Nephron progenitor cell (in vitro differentiated cells): Measurements from ENCODE around the gene ATRN.

ENCODE experiments used
- DNase-seq: peaks from one replicate; pipeline ENCODE4 v3.0.0; 2021
- H3K27ac Mint-ChIP-seq: 2 replicates; pipeline ENCODE4 v1.8.0; 2021; ENCODE audit warnings: mild to moderate bottlenecking, moderate library complexity, mixed read lengths
- H3K27me3 Mint-ChIP-seq: 2 replicates; pipeline ENCODE4 v1.8.0; 2021; ENCODE audit warnings: mild to moderate bottlenecking, low read depth, mixed read lengths; ENCODE audit not compliant: poor library complexity
- H3K36me3 Mint-ChIP-seq: 2 replicates; pipeline ENCODE4 v1.8.0; 2021; ENCODE audit warnings: low read depth, mixed read lengths
- H3K4me1 Mint-ChIP-seq: 2 replicates; pipeline ENCODE4 v1.8.0; 2021; ENCODE audit warnings: mixed read lengths
- H3K4me3 Mint-ChIP-seq: 2 replicates; pipeline ENCODE4 v1.8.0; 2021; ENCODE audit warnings: mild to moderate bottlenecking, moderate library complexity, mixed read lengths
- H3K9me3 Mint-ChIP-seq: 2 replicates; pipeline ENCODE4 v1.8.0; 2021; ENCODE audit warnings: mild to moderate bottlenecking, moderate library complexity, mixed read lengths
- TF ChIP-seq, protein P1 (sequence below): fragments of 200-600 bp; sonication (generic); IDR thresholded peaks from 2 replicates; pipeline ENCODE4 v1.5.0; 2021; ENCODE audit warnings: antibody characterized with exemption

Gene ATRN

DNA sequence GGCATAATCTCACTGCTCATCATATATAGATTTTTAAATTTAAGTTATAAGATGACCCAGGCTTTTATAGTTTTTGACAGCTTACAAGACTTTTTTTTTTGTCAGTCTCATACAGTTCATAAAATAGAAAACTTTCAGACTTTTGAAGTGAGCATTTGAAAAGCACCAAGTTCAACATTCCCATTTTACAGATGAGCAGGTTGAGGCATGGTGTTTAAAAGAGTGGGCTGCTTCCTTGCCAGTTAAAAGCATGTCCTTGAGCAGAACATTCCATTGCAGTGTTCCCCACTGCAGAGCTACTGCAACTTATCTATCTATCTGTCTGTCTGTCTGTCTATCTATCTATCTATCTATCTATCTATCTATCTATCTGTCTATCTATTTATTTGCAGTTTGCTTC lies 105.5 kb downstream of the ATRN start:
- H3K36me3 Mint-ChIP-seq, result peaks cover 42% of the 10 kb centered on the region
- no peak overlapping the region for H3K27ac Mint-ChIP-seq
- TF ChIP-seq, protein P1, sequence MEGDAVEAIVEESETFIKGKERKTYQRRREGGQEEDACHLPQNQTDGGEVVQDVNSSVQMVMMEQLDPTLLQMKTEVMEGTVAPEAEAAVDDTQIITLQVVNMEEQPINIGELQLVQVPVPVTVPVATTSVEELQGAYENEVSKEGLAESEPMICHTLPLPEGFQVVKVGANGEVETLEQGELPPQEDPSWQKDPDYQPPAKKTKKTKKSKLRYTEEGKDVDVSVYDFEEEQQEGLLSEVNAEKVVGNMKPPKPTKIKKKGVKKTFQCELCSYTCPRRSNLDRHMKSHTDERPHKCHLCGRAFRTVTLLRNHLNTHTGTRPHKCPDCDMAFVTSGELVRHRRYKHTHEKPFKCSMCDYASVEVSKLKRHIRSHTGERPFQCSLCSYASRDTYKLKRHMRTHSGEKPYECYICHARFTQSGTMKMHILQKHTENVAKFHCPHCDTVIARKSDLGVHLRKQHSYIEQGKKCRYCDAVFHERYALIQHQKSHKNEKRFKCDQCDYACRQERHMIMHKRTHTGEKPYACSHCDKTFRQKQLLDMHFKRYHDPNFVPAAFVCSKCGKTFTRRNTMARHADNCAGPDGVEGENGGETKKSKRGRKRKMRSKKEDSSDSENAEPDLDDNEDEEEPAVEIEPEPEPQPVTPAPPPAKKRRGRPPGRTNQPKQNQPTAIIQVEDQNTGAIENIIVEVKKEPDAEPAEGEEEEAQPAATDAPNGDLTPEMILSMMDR, result no peak
- no peaks in the 10 kb centered on the region for H3K4me1 Mint-ChIP-seq
- H3K27me3 Mint-ChIP-seq, result peaks cover 4% of the 10 kb centered on the region
- H3K4me3 Mint-ChIP-seq, result no peak overlapping the region
- no peaks in the 10 kb centered on the region for H3K9me3 Mint-ChIP-seq
- DNase-seq, result no peak

DNA sequence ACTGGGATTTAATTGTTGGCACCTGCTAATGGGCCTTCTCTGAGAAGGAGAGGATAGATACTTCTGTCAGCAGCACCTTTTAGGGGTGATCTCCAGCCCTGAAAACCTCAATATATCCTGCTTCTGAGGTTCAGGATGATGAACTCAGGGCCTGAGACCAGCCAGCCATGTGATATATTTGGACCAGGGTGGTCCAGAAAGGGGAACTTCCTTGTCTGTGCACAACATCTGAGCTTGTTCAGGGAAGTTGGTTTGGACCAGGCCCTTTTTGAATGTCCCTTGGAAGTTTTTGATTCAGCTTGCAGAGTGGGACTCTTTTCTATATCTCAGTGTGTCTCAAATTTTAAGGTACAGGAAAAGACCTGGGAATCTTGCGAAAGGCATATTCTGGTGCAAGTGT lies 106.5 kb downstream of the ATRN start:
- H3K4me1 Mint-ChIP-seq, result no peaks in the 10 kb centered on the region
- H3K4me3 Mint-ChIP-seq, result no peak overlapping the region
- no peak for DNase-seq
- peaks cover 48% of the 10 kb centered on the region for H3K36me3 Mint-ChIP-seq
- H3K9me3 Mint-ChIP-seq, result no peaks in the 10 kb centered on the region
- peaks cover 4% of the 10 kb centered on the region for H3K27me3 Mint-ChIP-seq
- no peak overlapping the region for H3K27ac Mint-ChIP-seq
- TF ChIP-seq, protein P1, result no peak

DNA sequence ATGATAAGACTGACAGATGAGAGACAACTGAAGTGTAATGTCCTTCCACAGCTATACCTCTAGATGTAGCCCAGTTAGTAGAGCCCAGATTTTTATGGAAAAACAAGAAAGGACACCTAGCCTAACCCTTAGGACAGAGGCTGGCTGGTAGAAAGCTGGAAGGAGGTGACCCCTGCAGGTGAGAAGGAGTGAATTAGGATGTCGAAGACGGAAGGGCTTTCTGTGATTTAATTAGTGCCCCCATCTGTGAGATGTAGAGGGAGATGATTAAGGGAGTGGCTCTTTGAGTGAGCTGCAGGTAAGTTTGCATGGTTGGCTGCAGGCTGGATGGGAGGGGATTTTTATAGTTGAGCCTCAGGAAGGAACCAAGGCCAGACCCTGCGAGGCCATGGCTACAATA lies 109.6 kb downstream of the ATRN start:
- Mint-ChIP-seq H3K4me3 (no peak overlapping the region), H3K36me3 (peaks cover 72% of the 10 kb centered on the region), H3K27ac (no peak overlapping the region), H3K9me3 (no peaks in the 10 kb centered on the region), H3K4me1 (no peaks in the 10 kb centered on the region), H3K27me3 (peaks cover 4% of the 10 kb centered on the region)
- DNase-seq, result no peak
- TF ChIP-seq, protein P1, result no peak

DNA sequence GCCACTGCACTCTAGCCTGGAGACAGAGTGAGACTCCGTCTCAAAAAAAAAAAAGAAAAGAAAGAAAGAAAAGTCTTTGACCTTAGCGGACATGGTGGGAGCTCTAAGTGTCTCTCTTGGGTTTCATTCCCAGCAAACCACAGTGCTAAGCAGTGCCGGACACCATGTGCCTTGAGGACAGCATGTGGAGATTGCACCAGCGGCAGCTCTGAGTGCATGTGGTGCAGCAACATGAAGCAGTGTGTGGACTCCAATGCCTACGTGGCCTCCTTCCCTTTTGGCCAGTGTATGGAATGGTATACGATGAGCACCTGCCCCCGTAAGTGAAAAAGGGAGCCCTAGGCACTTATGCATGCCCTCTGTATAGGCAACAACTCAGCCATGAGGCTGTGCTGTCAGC lies 112.9 kb downstream of the ATRN start:
- DNase-seq, result no peak
- Mint-ChIP-seq H3K27me3 (peaks cover 4% of the 10 kb centered on the region), H3K4me3 (no peak overlapping the region), H3K27ac (no peak overlapping the region), H3K4me1 (no peaks in the 10 kb centered on the region), H3K36me3 (peaks cover 76% of the 10 kb centered on the region), H3K9me3 (peaks cover 26% of the 10 kb centered on the region)
- TF ChIP-seq, protein P1, result no peak

DNA sequence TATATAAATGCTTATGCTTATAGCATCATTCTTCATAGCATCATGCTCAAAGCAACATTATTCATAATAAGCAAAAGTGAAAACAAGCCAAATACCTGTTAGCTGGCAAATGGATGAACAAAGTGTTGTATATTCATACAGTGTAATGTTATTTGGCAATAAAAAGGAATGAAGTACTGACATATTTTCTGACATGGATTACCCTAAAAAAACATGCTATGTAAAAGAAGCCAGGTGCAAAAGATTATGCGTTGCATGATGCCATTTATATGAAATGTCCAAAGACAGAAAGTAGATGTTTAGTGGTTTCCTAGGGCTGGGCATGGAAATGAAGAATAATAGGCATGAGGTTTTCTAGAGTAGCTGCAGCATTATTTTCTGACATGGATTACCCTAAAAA lies 115.3 kb downstream of the ATRN start:
- Mint-ChIP-seq H3K4me3 (no peak overlapping the region), H3K36me3 (peaks cover 77% of the 10 kb centered on the region), H3K9me3 (peaks cover 30% of the 10 kb centered on the region), H3K4me1 (no peaks in the 10 kb centered on the region), H3K27me3 (no peaks in the 10 kb centered on the region), H3K27ac (no peak overlapping the region)
- TF ChIP-seq, protein P1, result no peak
- no peak for DNase-seq

DNA sequence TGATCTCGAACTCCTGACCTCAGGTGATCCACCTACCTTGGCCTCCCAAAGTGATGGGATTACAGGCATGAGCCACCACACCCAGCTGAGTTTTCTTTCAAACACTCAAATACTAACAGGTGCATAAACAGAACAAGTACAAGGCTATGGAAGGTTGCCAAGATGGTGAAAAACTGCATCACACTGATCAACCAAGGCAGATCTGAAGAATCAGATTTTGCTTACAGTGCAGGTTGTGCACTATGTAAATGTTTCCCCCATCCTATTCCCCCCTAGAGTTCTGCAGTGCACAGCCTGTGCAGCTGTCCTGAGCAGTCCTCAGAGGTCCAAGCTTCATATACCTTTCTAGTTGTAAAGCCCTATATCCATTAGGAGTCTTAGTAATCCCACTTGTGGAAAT lies 119.3 kb downstream of the ATRN start:
- no peak for DNase-seq
- Mint-ChIP-seq H3K27me3 (no peaks in the 10 kb centered on the region), H3K4me1 (no peaks in the 10 kb centered on the region), H3K4me3 (no peak overlapping the region), H3K27ac (no peak overlapping the region), H3K9me3 (peaks cover 30% of the 10 kb centered on the region), H3K36me3 (peaks cover 72% of the 10 kb centered on the region)
- TF ChIP-seq, protein P1, result no peak
